Measurements from ENCODE around the gene ARHGEF28. TPM values are rescaled to one million over a fixed set of nuclear protein-coding genes. Genes with fewer than 3 reads are reported as not detected.

Gene ARHGEF28
- total RNA-seq, 1 donor from 2014 or later: 2.1 TPM

DNA sequence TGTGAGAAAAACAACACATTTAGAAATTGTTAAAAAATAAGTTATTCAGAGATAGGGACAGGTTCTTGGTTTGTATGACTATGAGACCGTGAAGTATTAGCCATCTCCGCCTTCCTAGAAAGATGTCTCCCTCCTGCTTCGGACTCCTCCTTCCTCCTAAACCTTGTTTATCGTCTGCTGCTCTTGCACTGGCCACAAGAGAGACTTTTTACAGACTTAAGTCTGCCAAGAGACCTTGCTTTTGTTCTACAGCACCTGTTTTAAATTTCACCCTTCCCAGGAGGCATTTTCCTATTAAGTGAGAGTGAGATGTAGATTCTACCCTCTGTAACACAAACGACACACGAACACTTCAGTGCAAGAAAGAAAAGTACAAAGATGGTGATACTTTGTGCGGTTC is 274.6 kb downstream of the ARHGEF28 start:
- intact Hi-C loops (cut with micrococcal nuclease): no loop called here
- TF ChIP-seq, protein P1, sequence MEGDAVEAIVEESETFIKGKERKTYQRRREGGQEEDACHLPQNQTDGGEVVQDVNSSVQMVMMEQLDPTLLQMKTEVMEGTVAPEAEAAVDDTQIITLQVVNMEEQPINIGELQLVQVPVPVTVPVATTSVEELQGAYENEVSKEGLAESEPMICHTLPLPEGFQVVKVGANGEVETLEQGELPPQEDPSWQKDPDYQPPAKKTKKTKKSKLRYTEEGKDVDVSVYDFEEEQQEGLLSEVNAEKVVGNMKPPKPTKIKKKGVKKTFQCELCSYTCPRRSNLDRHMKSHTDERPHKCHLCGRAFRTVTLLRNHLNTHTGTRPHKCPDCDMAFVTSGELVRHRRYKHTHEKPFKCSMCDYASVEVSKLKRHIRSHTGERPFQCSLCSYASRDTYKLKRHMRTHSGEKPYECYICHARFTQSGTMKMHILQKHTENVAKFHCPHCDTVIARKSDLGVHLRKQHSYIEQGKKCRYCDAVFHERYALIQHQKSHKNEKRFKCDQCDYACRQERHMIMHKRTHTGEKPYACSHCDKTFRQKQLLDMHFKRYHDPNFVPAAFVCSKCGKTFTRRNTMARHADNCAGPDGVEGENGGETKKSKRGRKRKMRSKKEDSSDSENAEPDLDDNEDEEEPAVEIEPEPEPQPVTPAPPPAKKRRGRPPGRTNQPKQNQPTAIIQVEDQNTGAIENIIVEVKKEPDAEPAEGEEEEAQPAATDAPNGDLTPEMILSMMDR (IDR thresholded peaks at IDR 0.05; ENCODE audit: borderline replicate concordance): no peak
- peak overlapping the region; percentile 32 for H3K4me3 ChIP-seq

DNA sequence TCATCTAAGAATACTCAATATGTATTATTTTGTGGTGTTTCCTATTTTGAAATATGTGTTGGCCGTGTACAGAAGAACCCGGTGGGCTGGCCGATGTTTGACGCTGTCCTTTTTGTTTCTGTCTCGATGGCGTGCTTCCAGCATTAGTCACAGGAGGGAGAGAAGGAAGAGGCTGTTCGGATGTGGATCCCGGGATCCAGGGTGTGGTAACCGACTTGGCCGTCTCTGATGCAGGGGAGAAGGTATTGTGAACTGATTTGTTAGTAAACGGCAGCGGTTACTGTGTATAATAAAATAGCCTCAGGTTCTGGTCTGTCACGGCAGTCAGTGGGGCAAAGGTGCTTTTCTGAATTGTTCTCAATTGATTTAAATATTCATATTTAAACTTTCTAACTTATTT is 275.0 kb downstream of the ARHGEF28 start:
- Histone ChIP-seq H3K27me3 (ENCODE audit: low read depth) (peaks cover 4% of the 10 kb centered on the region), H3K9me3 (replicated peaks) (no peaks in the 10 kb centered on the region), H3K27ac (replicated peaks) (peak overlapping the region; percentile 64), H3K36me3 (no peaks in the 10 kb centered on the region), H3K4me3 (peak overlapping the region; percentile 32), H3K4me1 (peaks cover 44% of the 10 kb centered on the region)
- peak; percentile 34 for DNase-seq
- intact Hi-C loops (cut with micrococcal nuclease): no loop called here
- TF ChIP-seq, protein P1 (IDR thresholded peaks at IDR 0.05; ENCODE audit: borderline replicate concordance): no peak

More for the DNA sequence above, 274.6 kb downstream of the ARHGEF28 start:
- DNase-seq: no peak
- Histone ChIP-seq H3K27me3 (ENCODE audit: low read depth) (peaks cover 4% of the 10 kb centered on the region), H3K4me1 (peaks cover 44% of the 10 kb centered on the region), H3K9me3 (replicated peaks) (no peaks in the 10 kb centered on the region), H3K27ac (replicated peaks) (peak overlapping the region; percentile 64), H3K36me3 (no peaks in the 10 kb centered on the region)

DNA sequence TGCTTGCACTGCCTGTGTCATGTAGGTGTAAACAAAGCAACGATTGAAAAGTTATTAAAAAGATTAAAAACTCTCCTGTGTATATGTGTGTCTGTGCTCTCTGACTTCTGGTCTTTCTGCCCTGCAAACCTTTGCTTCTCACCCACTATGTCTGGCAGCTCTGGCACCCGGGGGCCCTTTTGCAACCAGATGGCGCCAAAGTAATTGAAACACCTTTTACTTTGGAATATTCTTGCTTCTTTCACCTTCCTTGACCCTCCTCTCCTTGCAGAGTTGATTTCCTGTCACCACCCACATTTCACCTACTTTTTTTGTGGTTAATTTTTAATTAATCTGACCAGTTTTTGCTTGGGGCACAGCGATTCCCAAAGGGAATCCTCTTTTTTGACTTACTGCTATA is 275.5 kb downstream of the ARHGEF28 start:
- peaks cover 4% of the 10 kb centered on the region for H3K27me3 ChIP-seq (ENCODE audit: low read depth)
- H3K9me3 ChIP-seq (replicated peaks): peaks cover 1% of the 10 kb centered on the region
- no peaks in the 10 kb centered on the region for H3K36me3 ChIP-seq
- DNase-seq: no peak
- H3K27ac ChIP-seq (replicated peaks): peak overlapping the region; percentile 64
- H3K4me1 ChIP-seq: peaks cover 44% of the 10 kb centered on the region
- peak overlapping the region; percentile 32 for H3K4me3 ChIP-seq
- TF ChIP-seq, protein P1 (IDR thresholded peaks at IDR 0.05; ENCODE audit: borderline replicate concordance): no peak
- intact Hi-C loops (cut with micrococcal nuclease): no loop called here

DNA sequence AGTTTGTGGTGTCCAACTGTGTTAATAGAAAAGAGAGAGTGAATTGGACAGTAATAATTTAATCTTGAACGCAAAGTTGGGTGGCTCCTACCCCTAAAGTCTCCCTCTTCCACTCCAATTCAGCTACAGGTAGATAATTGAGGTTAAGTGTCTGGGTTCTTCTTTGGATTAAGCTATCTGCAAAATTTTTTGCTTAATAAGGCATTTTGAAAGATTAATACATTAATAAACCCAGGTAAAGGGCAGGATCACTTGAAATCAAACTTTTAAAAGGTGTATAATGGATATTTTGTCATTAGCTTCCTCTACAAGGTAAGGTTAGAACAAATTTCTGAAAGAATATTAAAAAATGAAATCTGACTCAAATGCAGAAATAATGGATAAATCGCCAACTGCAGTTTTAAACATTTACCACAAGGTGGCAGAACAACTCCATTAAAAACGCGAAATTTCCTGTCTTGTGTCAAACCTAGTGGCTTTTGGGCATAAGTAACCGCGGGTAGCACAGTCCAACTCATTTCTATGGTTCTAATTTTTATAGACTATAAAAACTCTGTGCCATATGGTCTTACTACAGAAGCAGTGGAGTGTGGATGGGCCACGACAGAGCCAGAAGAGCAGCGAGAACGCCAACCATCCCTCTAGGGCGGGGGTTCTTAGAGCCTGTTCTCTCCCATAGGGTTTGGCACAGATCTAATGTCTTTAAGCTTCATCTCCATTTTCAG is 276.5 kb downstream of the ARHGEF28 start:
- intact Hi-C loops (cut with micrococcal nuclease): loop anchor here (2.0 kb wide), 1 partner anchor 746 kb away; no protein-coding TSS in a partner anchor
- Histone ChIP-seq H3K27ac (replicated peaks) (peak overlapping the region; percentile 64), H3K36me3 (no peaks in the 10 kb centered on the region), H3K4me1 (peaks cover 43% of the 10 kb centered on the region), H3K4me3 (peak overlapping the region; percentile 32), H3K9me3 (replicated peaks) (peaks cover 9% of the 10 kb centered on the region), H3K27me3 (ENCODE audit: low read depth) (peaks cover 4% of the 10 kb centered on the region)
- DNase-seq: no peak
- TF ChIP-seq, protein P1 (IDR thresholded peaks at IDR 0.05; ENCODE audit: borderline replicate concordance): peak; percentile 88

DNA sequence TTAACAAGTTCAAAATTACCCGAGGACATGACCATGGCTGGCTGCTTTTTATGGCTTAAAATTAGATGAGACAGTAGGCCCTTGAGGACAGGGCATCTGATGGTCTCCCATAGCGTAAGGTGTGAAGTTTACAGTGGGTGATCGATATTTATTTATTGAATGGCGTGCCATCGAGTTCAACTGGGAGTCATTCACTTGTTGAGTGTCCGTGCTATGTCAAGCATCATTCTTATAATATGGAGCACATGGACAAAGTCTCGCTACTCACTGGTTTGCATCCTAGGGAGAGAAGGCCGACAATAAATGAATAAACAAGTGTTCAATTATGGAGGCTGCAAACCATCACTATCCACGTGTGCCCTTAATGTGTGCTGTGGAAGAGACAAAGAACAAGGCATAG is 277.2 kb downstream of the ARHGEF28 start:
- Histone ChIP-seq H3K27me3 (ENCODE audit: low read depth) (peaks cover 4% of the 10 kb centered on the region), H3K4me3 (no peak overlapping the region), H3K27ac (replicated peaks) (no peak overlapping the region), H3K36me3 (no peaks in the 10 kb centered on the region), H3K4me1 (peaks cover 40% of the 10 kb centered on the region), H3K9me3 (replicated peaks) (peaks cover 9% of the 10 kb centered on the region)
- intact Hi-C loops (cut with micrococcal nuclease): loop anchor here (2.0 kb wide), 1 partner anchor 746 kb away; no protein-coding TSS in a partner anchor
- no peak for DNase-seq
- TF ChIP-seq, protein P1 (IDR thresholded peaks at IDR 0.05; ENCODE audit: borderline replicate concordance): no peak
